ENCODE data around the gene CAMTA1. TPM values are rescaled to one million over a fixed set of nuclear protein-coding genes. Genes with fewer than 3 reads are reported as not detected.

CAMTA1 gene
- total and polyA plus RNA-seq, 12 donors = 123 to 265 (median 142) TPM

- Histone ChIP-seq H3K36me3 (no peaks in the 10 kb centered on the region), H3K27ac (no peak overlapping the region), H3K27me3 (no peaks in the 10 kb centered on the region), H3K4me3 (no peak overlapping the region), H3K9me3 (no peaks in the 10 kb centered on the region), H3K4me1 (no peaks in the 10 kb centered on the region)
- intact Hi-C loops (cut with DNase I) = no loop called here
- TF ChIP-seq CTCF (IDR thresholded peaks at IDR 0.05) = no peak
- DNase-seq = no peak
- WGBS, 2 donors = 85 to 92% methylated on average over 4 of the region's 4 CpGs
- no peak for ATAC-seq
Observed at GRCh38 chr1:7315316-7315715, 530.1 kb downstream of the CAMTA1 start.

DNA sequence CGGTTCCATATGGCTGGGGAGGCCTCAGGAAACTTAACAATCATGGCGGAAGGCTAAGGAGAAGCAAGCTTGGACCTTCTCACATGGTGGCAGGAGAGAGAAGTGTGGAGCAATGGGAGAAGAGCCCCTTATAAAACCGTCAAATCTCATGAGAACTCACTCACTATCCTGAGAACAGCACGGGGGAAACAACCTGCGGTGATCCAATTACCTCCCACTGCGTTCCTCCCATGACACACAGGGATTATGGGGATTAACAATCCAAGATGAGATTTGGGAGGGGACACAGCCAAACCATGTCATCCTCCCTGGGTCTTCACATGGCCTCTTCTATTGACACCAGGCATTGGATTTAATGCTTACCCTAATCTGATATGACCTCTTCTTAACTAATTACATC, 530.7 kb downstream of the CAMTA1 start:
- Histone ChIP-seq H3K9me3 (no peaks in the 10 kb centered on the region), H3K36me3 (no peaks in the 10 kb centered on the region), H3K27ac (no peak overlapping the region), H3K27me3 (no peaks in the 10 kb centered on the region), H3K4me3 (no peak overlapping the region), H3K4me1 (no peaks in the 10 kb centered on the region)
- 92% methylated on average over 6 of the region's 6 CpGs for WGBS, 2 donors
- TF ChIP-seq CTCF (IDR thresholded peaks at IDR 0.05) = no peak
- ATAC-seq = no peak
- DNase-seq = no peak
- intact Hi-C loops (cut with DNase I) = no loop called here

GRCh38 chr1:7317888-7318287, 532.6 kb downstream of the CAMTA1 start:
- Histone ChIP-seq H3K9me3 (no peaks in the 10 kb centered on the region), H3K27me3 (no peaks in the 10 kb centered on the region), H3K36me3 (no peaks in the 10 kb centered on the region), H3K27ac (no peak overlapping the region), H3K4me1 (no peaks in the 10 kb centered on the region), H3K4me3 (no peak overlapping the region)
- WGBS, 2 donors = 92 to 95% methylated on average over 2 of the region's 2 CpGs
- DNase-seq (no peak), ATAC-seq (no peak)
- intact Hi-C loops (cut with DNase I) = no loop called here
- TF ChIP-seq CTCF (IDR thresholded peaks at IDR 0.05) = no peak

DNA sequence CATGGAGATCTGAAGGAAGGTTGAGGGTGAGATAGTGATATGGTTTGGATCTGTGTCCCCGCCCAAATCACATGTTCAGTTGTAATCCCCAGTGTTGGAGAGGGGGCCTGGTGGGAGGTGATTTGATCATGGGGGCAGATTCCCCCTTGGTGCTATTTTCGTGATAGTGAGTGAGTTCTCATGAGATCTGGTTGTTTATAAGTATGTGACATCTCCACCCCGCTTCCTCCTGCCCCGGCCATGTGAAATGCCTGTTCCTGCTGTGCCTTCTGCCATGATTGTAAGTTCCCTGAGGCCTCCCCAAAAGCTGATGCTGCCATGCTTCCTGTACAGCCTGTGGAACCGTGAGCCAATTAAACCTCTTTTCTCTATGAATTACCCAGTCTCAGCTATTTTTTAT, 533.9 kb downstream of the CAMTA1 start:
- Histone ChIP-seq H3K36me3 (no peaks in the 10 kb centered on the region), H3K27ac (no peak overlapping the region), H3K9me3 (no peaks in the 10 kb centered on the region), H3K27me3 (no peaks in the 10 kb centered on the region), H3K4me3 (no peak overlapping the region), H3K4me1 (no peaks in the 10 kb centered on the region)
- ATAC-seq (no peak), DNase-seq (no peak)
- intact Hi-C loops (cut with DNase I) = no loop called here
- WGBS, 2 donors = 84 to 91% methylated on average over 5 of the region's 5 CpGs
- TF ChIP-seq CTCF (IDR thresholded peaks at IDR 0.05) = no peak

DNA sequence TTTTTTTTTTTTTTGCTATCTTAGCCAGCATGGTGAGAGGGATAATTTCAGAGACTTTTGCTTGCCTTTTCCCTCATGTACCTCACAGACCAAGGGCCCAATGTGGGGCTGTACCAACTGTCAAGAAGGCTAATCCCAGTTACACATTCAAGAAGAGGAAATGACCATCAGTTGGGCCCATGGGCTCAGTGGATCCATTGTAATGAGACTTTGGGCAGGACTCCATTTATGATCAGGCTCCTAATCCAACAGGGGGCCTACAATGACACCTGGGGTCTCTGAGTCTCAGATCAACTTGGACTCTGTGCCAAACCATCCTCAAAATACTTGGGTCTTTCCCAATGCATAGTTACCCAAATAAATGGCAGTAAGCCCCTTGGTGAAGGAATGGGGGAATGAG, 535.4 kb downstream of the CAMTA1 start:
- Histone ChIP-seq H3K4me1 (no peaks in the 10 kb centered on the region), H3K27ac (no peak overlapping the region), H3K36me3 (no peaks in the 10 kb centered on the region), H3K9me3 (no peaks in the 10 kb centered on the region), H3K4me3 (no peak overlapping the region), H3K27me3 (peaks cover 0 to 2% (median 0%) of the 10 kb centered on the region in 7 donors)
- no peak for TF ChIP-seq CTCF (IDR thresholded peaks at IDR 0.05)
- intact Hi-C loops (cut with DNase I) = no loop called here
- DNase-seq = no peak
- ATAC-seq = no peak
